ENCODE data around the gene ABHD16A.

DNA sequence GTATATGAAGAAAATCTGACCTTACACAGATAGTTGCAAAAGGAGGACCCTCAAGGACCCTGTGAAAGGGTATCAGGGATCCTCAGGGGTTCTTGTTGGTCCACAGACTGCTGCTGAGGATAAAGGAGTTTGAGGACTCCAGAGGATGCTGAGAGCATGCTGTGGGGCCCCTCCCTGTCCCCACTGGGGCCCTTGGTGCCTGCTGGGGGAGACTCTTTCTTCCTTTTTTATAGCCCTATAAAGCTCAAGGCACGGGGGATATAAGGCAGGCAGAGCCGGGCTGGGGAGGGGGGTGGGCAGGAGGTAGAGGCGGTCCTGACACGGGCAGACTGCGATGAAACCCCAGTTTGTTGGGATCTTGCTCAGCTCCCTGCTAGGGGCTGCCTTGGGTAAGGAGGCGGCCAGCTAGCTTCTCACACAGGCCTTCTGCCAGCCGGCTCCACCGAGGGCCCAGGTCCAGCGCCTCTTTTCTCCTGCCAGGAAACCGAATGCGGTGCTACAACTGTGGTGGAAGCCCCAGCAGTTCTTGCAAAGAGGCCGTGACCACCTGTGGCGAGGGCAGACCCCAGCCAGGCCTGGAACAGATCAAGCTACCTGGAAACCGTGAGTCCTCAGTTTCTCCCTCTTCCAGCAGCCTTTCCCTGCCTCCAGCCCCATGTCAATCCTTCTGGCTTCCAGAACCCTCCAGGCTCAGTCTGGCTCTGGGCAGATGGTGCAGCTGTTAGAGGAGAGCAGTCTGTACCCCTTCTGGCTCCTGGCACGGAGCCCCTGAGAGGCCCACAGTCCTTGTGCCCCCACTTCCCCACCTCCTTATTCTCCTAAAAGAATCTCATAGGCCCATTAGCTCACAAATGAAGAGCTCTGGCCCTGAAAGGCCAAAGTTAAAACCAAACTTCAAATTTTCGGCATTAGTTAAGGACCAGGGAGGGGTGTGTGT is 12.2 kb upstream of the ABHD16A start, which contains the start of gene LY6G6D:
- TF ChIP-seq, protein P1, sequence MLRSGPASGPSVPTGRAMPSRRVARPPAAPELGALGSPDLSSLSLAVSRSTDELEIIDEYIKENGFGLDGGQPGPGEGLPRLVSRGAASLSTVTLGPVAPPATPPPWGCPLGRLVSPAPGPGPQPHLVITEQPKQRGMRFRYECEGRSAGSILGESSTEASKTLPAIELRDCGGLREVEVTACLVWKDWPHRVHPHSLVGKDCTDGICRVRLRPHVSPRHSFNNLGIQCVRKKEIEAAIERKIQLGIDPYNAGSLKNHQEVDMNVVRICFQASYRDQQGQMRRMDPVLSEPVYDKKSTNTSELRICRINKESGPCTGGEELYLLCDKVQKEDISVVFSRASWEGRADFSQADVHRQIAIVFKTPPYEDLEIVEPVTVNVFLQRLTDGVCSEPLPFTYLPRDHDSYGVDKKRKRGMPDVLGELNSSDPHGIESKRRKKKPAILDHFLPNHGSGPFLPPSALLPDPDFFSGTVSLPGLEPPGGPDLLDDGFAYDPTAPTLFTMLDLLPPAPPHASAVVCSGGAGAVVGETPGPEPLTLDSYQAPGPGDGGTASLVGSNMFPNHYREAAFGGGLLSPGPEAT (IDR thresholded peaks at IDR 0.05; ENCODE audit: low read depth), result no peak
- TF ChIP-seq TBL1XR1 (IDR thresholded peaks at IDR 0.05; ENCODE audit: low read depth, low read length) (no peak), EZH2 (IDR thresholded peaks at IDR 0.05; ENCODE audit: borderline replicate concordance, control insufficient read depth, low read depth, low read length) (no peak), ZNF274 (IDR thresholded peaks at IDR 0.05; ENCODE audit: insufficient read depth, insufficient read length) (no peak), SUZ12 (IDR thresholded peaks at IDR 0.05; ENCODE audit: unreplicated experiment) (no peak), NFYB (IDR thresholded peaks at IDR 0.05; ENCODE audit: insufficient read depth, low read depth, low read length) (no peak), POLR2AphosphoS2 (IDR thresholded peaks at IDR 0.05; ENCODE audit: low read depth, low read length) (no peak)
